PC-3 (cell line): Measurements from ENCODE around the gene PGP. TPM values are rescaled to one million over a fixed set of nuclear protein-coding genes. Genes with fewer than 3 reads are reported as not detected.

Experiments
- ATAC-seq: fragments of 200-7000 bp; cut with Tn5 transposase; 2 replicates; pipeline ENCODE4 v1.9.1; 2020; ENCODE audit warnings: mild to moderate bottlenecking, moderate library complexity
- BruUV-seq: library from RNA; stranded (reverse); fragments of 400-500 nt; replicated peaks from 2 replicates; lab custom pipeline; 2021; lab: Mats Ljungman, UMichigan
- CTCF ChIA-PET: fragments of 300-600 bp; sonication (Branson Sonifier 250); formaldehyde crosslinking; loops from one replicate; lab custom pipeline; 2022; ENCODE audit warnings: antibody characterized with exemption; lab: Charles Lee
- POLR2A ChIA-PET: fragments of 300-600 bp; sonication (Branson Sonifier 250); formaldehyde crosslinking; loops from one replicate; lab custom pipeline; 2022; ENCODE audit warnings: antibody characterized with exemption; ENCODE audit not compliant: unreplicated experiment; lab: Charles Lee
- DNase-seq: peaks from one replicate; pipeline ENCODE4 v3.0.0-alpha.2; 2015
- H2AFZ ChIP-seq: fragments of 300-600 bp; sonication (generic); 2 replicates; pipeline ENCODE4 v1.6.0; 2016; ENCODE audit warnings: antibody characterized with exemption, low read length
- H3F3A ChIP-seq: fragments of 300-600 bp; sonication (generic); one replicate; pipeline ENCODE4 v1.6.0; 2017; ENCODE audit warnings: antibody characterized with exemption, low read length, control low read depth, mild to moderate bottlenecking; ENCODE audit not compliant: unreplicated experiment
- H3K27ac ChIP-seq: fragments of 300-600 bp; sonication (generic); 2 replicates; pipeline ENCODE4 v1.5.1; 2016; ENCODE audit warnings: mild to moderate bottlenecking, low read length
- H3K27me3 ChIP-seq: fragments of 300-600 bp; sonication (generic); 2 replicates; pipeline ENCODE4 v1.6.1; 2016; ENCODE audit warnings: low read length, mixed read lengths
- H3K36me3 ChIP-seq: fragments of 300-600 bp; sonication (generic); 2 replicates; pipeline ENCODE4 v1.6.1; 2016; ENCODE audit warnings: low read depth, mixed run types, low read length, mixed read lengths
- H3K4me1 ChIP-seq: fragments of 300-600 bp; sonication (generic); 2 replicates; pipeline ENCODE4 v1.5.1; 2016; ENCODE audit warnings: low read length; ENCODE audit not compliant: insufficient read depth
- H3K4me2 ChIP-seq: fragments of 300-600 bp; sonication (generic); 2 replicates; pipeline ENCODE4 v1.6.0; 2016; ENCODE audit warnings: low read length
- H3K4me3 ChIP-seq: fragments of 300-600 bp; sonication (generic); 2 replicates; pipeline ENCODE4 v1.5.1; 2016; ENCODE audit warnings: mild to moderate bottlenecking, low read length, mixed read lengths
- H3K79me2 ChIP-seq: fragments of 300-600 bp; sonication (generic); 2 replicates; pipeline ENCODE4 v1.6.1; 2017; ENCODE audit warnings: low read length, mixed read lengths
- H3K9ac ChIP-seq: fragments of 300-600 bp; sonication (generic); 2 replicates; pipeline ENCODE4 v1.6.0; 2016; ENCODE audit warnings: mild to moderate bottlenecking, low read length
- H3K9me2 ChIP-seq: fragments of 300-600 bp; sonication (generic); replicated peaks from 2 replicates; pipeline ENCODE4 v1.6.1; 2016; ENCODE audit warnings: mixed run types, low read length, mixed read lengths
- H3K9me3 ChIP-seq: fragments of 300-600 bp; sonication (generic); 2 replicates; pipeline ENCODE4 v1.6.1; 2016; ENCODE audit warnings: low read length, mixed read lengths
- H4K20me1 ChIP-seq: fragments of 300-600 bp; sonication (generic); 2 replicates; pipeline ENCODE4 v1.6.1; 2016; ENCODE audit warnings: low read length, mixed read lengths
- CTCF ChIP-seq: fragments of 300-600 bp; sonication (generic); conservative IDR thresholded peaks from 2 replicates; pipeline ENCODE4 v1.5.1; 2017; ENCODE audit warnings: antibody characterized with exemption, low read depth, mild to moderate bottlenecking, low read length
- EZH2 ChIP-seq: fragments of 300-600 bp; sonication (generic); IDR thresholded peaks from one replicate; pipeline ENCODE4 v1.6.1; 2017; ENCODE audit warnings: antibody characterized with exemption, mild to moderate bottlenecking, low read length; ENCODE audit not compliant: unreplicated experiment
- EZH2phosphoT487 ChIP-seq: fragments of 300-600 bp; sonication (generic); IDR thresholded peaks from 2 replicates; pipeline ENCODE4 v1.6.1; 2018; ENCODE audit warnings: mild to moderate bottlenecking, antibody characterized with exemption, low read length, borderline replicate concordance
- intact Hi-C: fragments of 100-400 bp; cut with micrococcal nuclease; formaldehyde crosslinking; loops from 2 replicates; pipeline ENCODE4 v1.9.0; 2023
- total RNA-seq: library from RNA; depleted of rRNA; stranded (reverse); fragments of >200 nt; gene quantifications from 2 replicates; pipeline ENCODE4 v1.2.3, GENCODE V29; 2014

The PGP gene
- total RNA-seq, 1 experiment from 2014 or later, result 46.0 TPM

GRCh38 chr16:2175454-2175853, 39.2 kb downstream of the PGP start:
- POLR2A ChIA-PET, result no interaction called here
- Histone ChIP-seq H4K20me1 (no peaks in the 10 kb centered on the region), H3K27ac (no peak overlapping the region), H3F3A (no peaks in the 10 kb centered on the region), H3K79me2 (no peaks in the 10 kb centered on the region), H3K9me2 (no peaks in the 10 kb centered on the region), H3K9me3 (no peaks in the 10 kb centered on the region), H3K4me3 (no peak overlapping the region), H3K4me1 (no peaks in the 10 kb centered on the region), H3K27me3 (no peaks in the 10 kb centered on the region), H2AFZ (no peak overlapping the region), H3K36me3 (no peaks in the 10 kb centered on the region), H3K4me2 (no peak overlapping the region), H3K9ac (no peak overlapping the region)
- ATAC-seq (no peak), DNase-seq (no peak)
- no TSS peak for BruUV-seq
- CTCF ChIA-PET, result no interaction called here
- TF ChIP-seq CTCF (no peak), EZH2 (no peak), EZH2phosphoT487 (no peak)
- intact Hi-C loops, result no loop called here

GRCh38 chr16:2174396-2175131, 40.1 kb downstream of the PGP start:
- Histone ChIP-seq H4K20me1 (no peaks in the 10 kb centered on the region), H3K9ac (no peak overlapping the region), H2AFZ (no peak overlapping the region), H3K4me1 (no peaks in the 10 kb centered on the region), H3K36me3 (no peaks in the 10 kb centered on the region), H3K79me2 (no peaks in the 10 kb centered on the region), H3K9me2 (no peaks in the 10 kb centered on the region), H3K9me3 (no peaks in the 10 kb centered on the region), H3K27me3 (no peaks in the 10 kb centered on the region), H3K4me2 (no peak overlapping the region), H3K4me3 (no peak overlapping the region), H3F3A (no peaks in the 10 kb centered on the region), H3K27ac (no peak overlapping the region)
- TF ChIP-seq CTCF (no peak), EZH2 (no peak), EZH2phosphoT487 (no peak)
- no peak for ATAC-seq
- ChIA-PET CTCF (no interaction called here), POLR2A (no interaction called here)
- intact Hi-C loops, result no loop called here
- no peak for DNase-seq
- BruUV-seq, result no TSS peak

GRCh38 chr16:2173916-2174315, 40.7 kb downstream of the PGP start:
- Histone ChIP-seq H3F3A (no peaks in the 10 kb centered on the region), H3K4me3 (no peak overlapping the region), H3K27ac (no peak overlapping the region), H3K9ac (no peak overlapping the region), H3K27me3 (no peaks in the 10 kb centered on the region), H3K9me2 (no peaks in the 10 kb centered on the region), H3K9me3 (no peaks in the 10 kb centered on the region), H3K4me2 (no peak overlapping the region), H4K20me1 (no peaks in the 10 kb centered on the region), H2AFZ (no peak overlapping the region), H3K4me1 (no peaks in the 10 kb centered on the region), H3K36me3 (no peaks in the 10 kb centered on the region), H3K79me2 (no peaks in the 10 kb centered on the region)
- ChIA-PET POLR2A (no interaction called here), CTCF (no interaction called here)
- BruUV-seq, result no TSS peak
- no peak for ATAC-seq
- no peak for DNase-seq
- intact Hi-C loops, result no loop called here
- no peak for TF ChIP-seq EZH2
- TF ChIP-seq EZH2phosphoT487, result no peak
- no peak for TF ChIP-seq CTCF
